SK-N-SH (cell line): ENCODE results near the gene COG2. TPM values are rescaled to one million over a fixed set of nuclear protein-coding genes. Genes with fewer than 3 reads are reported as not detected.

ENCODE experiments used
- CTCF ChIA-PET: fragments of 300-600, 350-600 bp; formaldehyde crosslinking; extraction: SDS; loops from one replicate; lab custom pipeline; 2021; lab: Yijun Ruan, JAX
- POLR2A ChIA-PET: fragments of 350-600 bp; sonication (Branson Sonifier 250); formaldehyde crosslinking; extraction: SDS; loops from one replicate; lab custom pipeline; 2020; ENCODE audit warnings: antibody characterized with exemption, inconsistent platforms; lab: Yijun Ruan, JAX
- DNase-seq: peaks from one replicate; pipeline ENCODE4 v3.0.0; 2012
- H2AFZ ChIP-seq: fragments of 200-600 bp; sonication (generic); 2 replicates; pipeline ENCODE4 v1.8.1; 2016; ENCODE audit warnings: antibody characterized with exemption, mild to moderate bottlenecking, low read depth
- H3F3A ChIP-seq: fragments of 200-600 bp; sonication (generic); replicated peaks from 2 replicates; pipeline ENCODE3; 2016; ENCODE audit warnings: antibody characterized with exemption, mild to moderate bottlenecking; ENCODE audit not compliant: insufficient read depth
- H3K27ac ChIP-seq, 2 experiments: fragments of 200-500 bp in 1 of 2; fragments of 200-600 bp in 1 of 2; sonication (Bioruptor generic) in 1 of 2; sonication (generic), shearing (Covaris generic) in 1 of 2; 2 replicates each; pipeline versions ENCODE4 v1.5.1 to v1.6.1; 2014 to 2016; ENCODE audit warnings: low read depth in 2 of 2, inconsistent platforms in 1 of 2, low read length in 1 of 2, mild to moderate bottlenecking in 1 of 2, mixed read lengths in 1 of 2
- H3K27me3 ChIP-seq: fragments of 200-600 bp; sonication (generic), shearing (Covaris generic); 2 replicates; pipeline ENCODE4 v1.6.1; 2016; ENCODE audit warnings: mixed run types; ENCODE audit not compliant: insufficient read depth
- H3K36me3 ChIP-seq, 2 experiments: fragments of 200-500 bp in 1 of 2; fragments of 200-600 bp in 1 of 2; sonication (Bioruptor generic) in 1 of 2; sonication (generic) in 1 of 2; replicated peaks in 1 of 2; 2 replicates each; pipeline versions ENCODE3 to v1.5.1; 2014 to 2016; ENCODE audit warnings: low read length in 1 of 2, mild to moderate bottlenecking in 1 of 2; ENCODE audit not compliant: insufficient read depth in 2 of 2, control insufficient read depth in 1 of 2
- H3K4me1 ChIP-seq, 2 experiments: fragments of 200-500 bp in 1 of 2; fragments of 200-600 bp in 1 of 2; sonication (Bioruptor generic) in 1 of 2; sonication (generic), shearing (Covaris generic) in 1 of 2; 2 replicates each; pipeline versions ENCODE4 v1.5.1 to v1.6.1; 2014 to 2016; ENCODE audit warnings: low read depth in 1 of 2, low read length in 1 of 2, mixed run types in 1 of 2; ENCODE audit not compliant: insufficient read depth in 2 of 2, control insufficient read depth in 1 of 2
- H3K4me2 ChIP-seq: fragments of 200-600 bp; sonication (generic), shearing (Covaris generic); 2 replicates; pipeline ENCODE4 v1.6.1; 2017; ENCODE audit warnings: mixed run types
- H3K4me3 ChIP-seq, 2 experiments: fragments of 200-500 bp in 1 of 2; fragments of 200-600 bp in 1 of 2; sonication (Bioruptor generic) in 1 of 2; sonication (generic), shearing (Covaris generic) in 1 of 2; 2 replicates each; pipeline versions ENCODE4 v1.5.1 to v1.8.1; 2014 to 2016; ENCODE audit warnings: low read depth in 2 of 2, inconsistent platforms in 1 of 2, low read length in 1 of 2, mild to moderate bottlenecking in 1 of 2, mixed read lengths in 1 of 2, moderate library complexity in 1 of 2
- H3K79me2 ChIP-seq: fragments of 200-600 bp; sonication (generic); 2 replicates; pipeline ENCODE4 v1.8.1; 2017; ENCODE audit warnings: mild to moderate bottlenecking; ENCODE audit not compliant: insufficient read depth
- H3K9ac ChIP-seq: fragments of 200-600 bp; sonication (generic); 2 replicates; pipeline ENCODE4 v1.6.1; 2017; ENCODE audit warnings: mixed run types
- H3K9me2 ChIP-seq: fragments of 200-600 bp; sonication (generic); 2 replicates; pipeline ENCODE4 v1.6.1; 2017; ENCODE audit warnings: mixed run types
- H3K9me3 ChIP-seq: fragments of 200-600 bp; sonication (generic); 2 replicates; pipeline ENCODE4 v1.6.1; 2017; ENCODE audit warnings: mixed run types, mild to moderate bottlenecking, moderate library complexity
- H4K20me1 ChIP-seq: fragments of 200-600 bp; sonication (generic); 2 replicates; pipeline ENCODE4 v1.6.1; 2017; ENCODE audit warnings: mild to moderate bottlenecking, mixed run types; ENCODE audit not compliant: insufficient read depth
- CHD2 ChIP-seq: fragments of 150-350 bp; IDR thresholded peaks from 2 replicates; pipeline ENCODE4 v1.6.1; 2018; ENCODE audit warnings: low read length; ENCODE audit not compliant: partially characterized antibody
- ELF1 ChIP-seq: IDR thresholded peaks from 2 replicates; pipeline ENCODE4 v1.4.0; 2012
- EP300 ChIP-seq, 2 experiments: IDR thresholded peaks; 2 replicates each; pipeline versions ENCODE4 v1.4.0 to v1.6.1; 2012; ENCODE audit warnings: borderline replicate concordance in 1 of 2, low read depth in 1 of 2, low read length in 1 of 2
- EZH2phosphoT487 ChIP-seq: fragments of 200-600 bp; sonication (generic); IDR thresholded peaks from 2 replicates; pipeline ENCODE4 v1.6.1; 2017; ENCODE audit warnings: low read depth, mixed run types, mild to moderate bottlenecking, antibody characterized with exemption, moderate library complexity, borderline replicate concordance
- FOSL2 ChIP-seq: IDR thresholded peaks from 2 replicates; pipeline ENCODE4 v1.4.0; 2012; ENCODE audit warnings: low read depth, mild to moderate bottlenecking, moderate library complexity, borderline replicate concordance
- FOXJ3 ChIP-seq: sonication (generic); formaldehyde crosslinking; IDR thresholded peaks from 2 replicates; pipeline ENCODE4 v1.5.1; 2020; ENCODE audit warnings: mild to moderate bottlenecking, missing genetic modification reagents
- FOXM1 ChIP-seq: IDR thresholded peaks from 2 replicates; pipeline ENCODE4 v1.4.0; 2012; ENCODE audit warnings: low read depth, mild to moderate bottlenecking
- GABPA ChIP-seq: IDR thresholded peaks from 2 replicates; pipeline ENCODE4 v1.4.0; 2012; ENCODE audit warnings: low read depth, mild to moderate bottlenecking
- GATA2 ChIP-seq: sonication (generic); formaldehyde crosslinking; IDR thresholded peaks from 2 replicates; pipeline ENCODE4 v1.5.0; 2020; ENCODE audit warnings: mild to moderate bottlenecking, missing genetic modification reagents
- JUND ChIP-seq: IDR thresholded peaks from 2 replicates; pipeline ENCODE4 v1.4.0; 2012
- MXI1 ChIP-seq: IDR thresholded peaks from 2 replicates; pipeline ENCODE4 v1.6.1; 2012; ENCODE audit warnings: mild to moderate bottlenecking, low read depth, low read length, improper control_type of control experiment
- NFIC ChIP-seq: IDR thresholded peaks from 2 replicates; pipeline ENCODE4 v1.4.0; 2012; ENCODE audit warnings: borderline replicate concordance
- POLR2AphosphoS5 ChIP-seq: IDR thresholded peaks from 2 replicates; pipeline ENCODE4 v1.6.1; 2012; ENCODE audit warnings: low read depth, low read length
- RAD21 ChIP-seq: IDR thresholded peaks from 2 replicates; pipeline ENCODE4 v1.6.1; 2012; ENCODE audit warnings: mild to moderate bottlenecking, low read length
- RCOR1 ChIP-seq: fragments of 150-350 bp; IDR thresholded peaks from 2 replicates; pipeline ENCODE4 v1.6.1; 2017; ENCODE audit warnings: antibody characterized with exemption, low read length
- RXRA ChIP-seq: IDR thresholded peaks from 2 replicates; pipeline ENCODE4 v1.4.0; 2012; ENCODE audit warnings: low read depth, mild to moderate bottlenecking, borderline replicate concordance
- SMC3 ChIP-seq: IDR thresholded peaks from 2 replicates; pipeline ENCODE4 v1.6.1; 2012; ENCODE audit warnings: low read depth, low read length, improper control_type of control experiment
- TCF12 ChIP-seq: IDR thresholded peaks from 2 replicates; pipeline ENCODE4 v1.4.0; 2012
- TEAD4 ChIP-seq: IDR thresholded peaks from 2 replicates; pipeline ENCODE4 v1.4.0; 2012; ENCODE audit warnings: mild to moderate bottlenecking, borderline replicate concordance; ENCODE audit not compliant: insufficient read depth
- YY1 ChIP-seq: IDR thresholded peaks from 2 replicates; pipeline ENCODE4 v1.4.0; 2012; ENCODE audit warnings: low read depth, mild to moderate bottlenecking
- WGBS: methylation state at CpG from one replicate; pipeline ENCODE4 v1.1.6; 2017; ENCODE audit warnings: low lambda C conversion rate; 5-methylcytosine and 5-hydroxymethylcytosine counted together
- polyA plus RNA-seq, 3 experiments: library from polyadenylated mRNA; depleted of rRNA; stranded (reverse); fragments of >200 nt; gene quantifications; 2 replicates each; pipeline ENCODE4 v1.2.3, GENCODE V29; 2012
- TF ChIP-seq, protein P1 (sequence below): IDR thresholded peaks from 2 replicates; pipeline ENCODE4; 2012
- TF ChIP-seq, protein P2 (sequence below): IDR thresholded peaks from 2 replicates; pipeline ENCODE4 v1.4.0; 2012; ENCODE audit warnings: low read depth
- TF ChIP-seq, protein P3 (sequence below): fragments of 150-350 bp; IDR thresholded peaks from 2 replicates; pipeline ENCODE4 v1.6.1; 2017; ENCODE audit warnings: antibody characterized with exemption, low read length, low read depth, borderline replicate concordance

COG2 gene
- polyA plus RNA-seq, 1 of the 3 experiments (the other 2 are of a cell fraction) = 11.0 TPM

DNA sequence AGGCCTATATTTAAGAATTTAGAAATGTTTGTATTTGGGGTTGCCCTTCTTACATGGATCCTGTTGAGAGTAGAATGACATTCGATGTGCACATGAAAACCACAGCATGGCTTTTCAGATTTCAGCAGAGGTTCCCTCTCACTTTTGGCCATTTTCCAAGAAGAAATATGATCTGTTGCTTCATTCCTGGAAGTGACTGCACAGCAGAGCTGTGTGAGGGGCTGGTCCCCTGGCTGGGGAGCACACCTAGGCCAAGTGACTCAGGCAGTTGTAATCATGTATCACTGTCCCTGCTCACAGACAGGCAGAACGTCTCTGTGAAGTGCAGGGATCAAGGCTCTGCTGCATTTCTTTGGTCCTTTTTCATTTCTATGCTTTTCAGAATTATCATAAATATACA, 39.3 kb downstream of the COG2 start:
- Histone ChIP-seq H3K4me1 (peaks cover 17 to 27% of the 10 kb centered on the region in 2 experiments), H3K27me3 (no peaks in the 10 kb centered on the region), H4K20me1 (peaks cover 4% of the 10 kb centered on the region; the same call in 1 of the 2 replicates), H3K9ac (no peak overlapping the region), H2AFZ (no peak overlapping the region), H3K4me2 (no peak overlapping the region), H3K27ac (peak overlapping the region; percentile 42 to 77; a peak in 3 of 4 replicates), H3K79me2 (no peaks in the 10 kb centered on the region), H3K9me3 (no peaks in the 10 kb centered on the region), H3K36me3 (peaks cover 58 to 91% of the 10 kb centered on the region in 2 experiments), H3F3A (peaks cover 10% of the 10 kb centered on the region), H3K9me2 (no peaks in the 10 kb centered on the region), H3K4me3 (no peak overlapping the region)
- ChIA-PET CTCF (no interaction called here), POLR2A (no interaction called here)
- WGBS = 11% methylated on average over 2 of the region's 2 CpGs
- TF ChIP-seq RXRA (0 out of 2 replicates have a peak, but pooled peaks have one; percentile 18), TEAD4 (no peak), RCOR1 (no peak), FOSL2 (peak; percentile 69), TCF12 (peak; percentile 63), SMC3 (no peak), EP300 (IDR thresholded peaks at IDR 0.05; ENCODE audit: borderline replicate concordance in 1 of 2, low read depth in 1 of 2, low read length in 1 of 2) (0 out of 4 replicates have a peak, but pooled peaks of 1 of the 2 experiments have one; percentile 20), GABPA (no peak), NFIC (peak; percentile 93), JUND (peak; percentile 49), EZH2phosphoT487 (no peak), ELF1 (no peak), FOXM1 (no peak), RAD21 (no peak), POLR2AphosphoS5 (peak; percentile 28; the same call in 1 of the 2 replicates), GATA2 (CRISPR knock-in tag) (no peak), MXI1 (0 out of 2 replicates have a peak, but pooled peaks have one; percentile 14)
- TF ChIP-seq, protein P1, sequence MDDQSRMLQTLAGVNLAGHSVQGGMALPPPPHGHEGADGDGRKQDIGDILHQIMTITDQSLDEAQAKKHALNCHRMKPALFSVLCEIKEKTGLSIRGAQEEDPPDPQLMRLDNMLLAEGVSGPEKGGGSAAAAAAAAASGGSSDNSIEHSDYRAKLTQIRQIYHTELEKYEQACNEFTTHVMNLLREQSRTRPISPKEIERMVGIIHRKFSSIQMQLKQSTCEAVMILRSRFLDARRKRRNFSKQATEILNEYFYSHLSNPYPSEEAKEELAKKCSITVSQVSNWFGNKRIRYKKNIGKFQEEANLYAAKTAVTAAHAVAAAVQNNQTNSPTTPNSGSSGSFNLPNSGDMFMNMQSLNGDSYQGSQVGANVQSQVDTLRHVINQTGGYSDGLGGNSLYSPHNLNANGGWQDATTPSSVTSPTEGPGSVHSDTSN = peak; percentile 51
- TF ChIP-seq, protein P2, sequence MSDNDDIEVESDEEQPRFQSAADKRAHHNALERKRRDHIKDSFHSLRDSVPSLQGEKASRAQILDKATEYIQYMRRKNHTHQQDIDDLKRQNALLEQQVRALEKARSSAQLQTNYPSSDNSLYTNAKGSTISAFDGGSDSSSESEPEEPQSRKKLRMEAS = peak; percentile 50; the same call in 1 of the 2 replicates
- no peak for DNase-seq

DNA sequence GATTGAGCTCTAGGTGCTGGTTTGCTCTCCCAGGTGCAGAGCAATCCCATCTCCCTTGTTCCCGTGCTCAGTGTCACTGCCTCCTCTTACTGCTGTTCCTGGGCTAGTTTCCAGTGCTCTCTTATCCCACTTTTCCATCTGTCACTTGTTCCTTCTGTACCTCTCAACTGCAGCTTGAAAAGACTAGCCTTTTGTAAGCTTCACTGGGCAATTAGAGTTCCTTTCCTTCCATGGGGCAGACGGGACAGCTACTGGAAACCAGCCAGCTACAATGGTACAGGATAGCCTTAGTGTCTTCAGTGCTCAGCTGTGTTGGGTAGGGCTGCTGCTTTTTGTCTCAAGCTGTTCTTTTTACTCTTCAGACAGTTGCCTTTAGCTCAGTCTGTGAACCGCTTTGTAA, 40.0 kb downstream of the COG2 start:
- TF ChIP-seq CHD2 (no peak), YY1 (no peak), RCOR1 (no peak), FOXJ3 (CRISPR knock-in tag) (no peak), TCF12 (no peak), RAD21 (no peak), ELF1 (no peak)
- TF ChIP-seq, protein P3, sequence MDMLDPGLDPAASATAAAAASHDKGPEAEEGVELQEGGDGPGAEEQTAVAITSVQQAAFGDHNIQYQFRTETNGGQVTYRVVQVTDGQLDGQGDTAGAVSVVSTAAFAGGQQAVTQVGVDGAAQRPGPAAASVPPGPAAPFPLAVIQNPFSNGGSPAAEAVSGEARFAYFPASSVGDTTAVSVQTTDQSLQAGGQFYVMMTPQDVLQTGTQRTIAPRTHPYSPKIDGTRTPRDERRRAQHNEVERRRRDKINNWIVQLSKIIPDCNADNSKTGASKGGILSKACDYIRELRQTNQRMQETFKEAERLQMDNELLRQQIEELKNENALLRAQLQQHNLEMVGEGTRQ = no peak
- peak overlapping the region; percentile 48 to 77; a peak in 3 of 4 replicates for H3K27ac ChIP-seq
- peaks cover 17 to 27% of the 10 kb centered on the region in 2 experiments for H3K4me1 ChIP-seq
- 27% methylated on average over 3 of the region's 3 CpGs for WGBS
- H3F3A ChIP-seq = peaks cover 10% of the 10 kb centered on the region
- no peaks in the 10 kb centered on the region for H3K9me2 ChIP-seq
- ChIA-PET POLR2A (no interaction called here), CTCF (interaction anchor here (0.6 to 1.7 kb wide), 3 partner anchors 14 to 115 kb away, joined by 3 to 5 read pairs (median 3); no protein-coding TSS in a partner anchor)
- H3K9ac ChIP-seq = no peak overlapping the region; the same call in 1 of the 2 replicates
- H3K79me2 ChIP-seq = no peaks in the 10 kb centered on the region
- H3K4me2 ChIP-seq = no peak overlapping the region
- H3K36me3 ChIP-seq = peaks cover 54 to 91% of the 10 kb centered on the region in 2 experiments
- H4K20me1 ChIP-seq = peaks cover 4% of the 10 kb centered on the region; the same call in 1 of the 2 replicates
- H2AFZ ChIP-seq = no peak overlapping the region
- DNase-seq = no peak
- no peaks in the 10 kb centered on the region for H3K27me3 ChIP-seq
- no peaks in the 10 kb centered on the region for H3K9me3 ChIP-seq
- H3K4me3 ChIP-seq = no peak overlapping the region
